ENCODE data around the gene FOSB.

FOSB gene

GRCh38 chr19:45484273-45484945, 16.6 kb downstream of the FOSB start:
- DNase-seq (ENCODE audit: low read depth, low spot score) = no peak

- DNase-seq (ENCODE audit: low read depth, low spot score) = no peak
Observed at GRCh38 chr19:45485305-45486077, 17.7 kb downstream of the FOSB start.

- DNase-seq (ENCODE audit: low read depth, low spot score) = no peak
Observed at GRCh38 chr19:45488708-45489107, 20.9 kb downstream of the FOSB start.

- no peak for DNase-seq (ENCODE audit: low read depth, low spot score)
Observed at GRCh38 chr19:45489216-45489855, 21.5 kb downstream of the FOSB start.

GRCh38 chr19:45492137-45492626, 24.4 kb downstream of the FOSB start:
- no peak for DNase-seq (ENCODE audit: low read depth, low spot score)

GRCh38 chr19:45492627-45493470, 25.1 kb downstream of the FOSB start:
- no peak for DNase-seq (ENCODE audit: low read depth, low spot score)

GRCh38 chr19:45494261-45494916, 26.6 kb downstream of the FOSB start:
- no peak for DNase-seq (ENCODE audit: low read depth, low spot score)

GRCh38 chr19:45495178-45495577, 27.4 kb downstream of the FOSB start:
- no peak for DNase-seq (ENCODE audit: low read depth, low spot score)

- no peak for DNase-seq (ENCODE audit: low read depth, low spot score)
Observed at GRCh38 chr19:45496349-45496953, 28.7 kb downstream of the FOSB start.

- no peak for DNase-seq (ENCODE audit: low read depth, low spot score)
Observed at GRCh38 chr19:45497791-45498190, 30.0 kb downstream of the FOSB start.

GRCh38 chr19:45498411-45499195, 30.8 kb downstream of the FOSB start, which contains the start of gene PPM1N:
Gene PPM1N, plus strand, starts transcription at chr19:45498443. Its CDS starts 30 bp downstream, at chr19:45498473.
- DNase-seq (ENCODE audit: low read depth, low spot score) = no peak

GRCh38 chr19:45499196-45500180, 31.7 kb downstream of the FOSB start:
- peak; percentile 95 for DNase-seq (ENCODE audit: low read depth, low spot score)

GRCh38 chr19:45500918-45501729, 33.3 kb downstream of the FOSB start:
- no peak for DNase-seq (ENCODE audit: low read depth, low spot score)

- DNase-seq (ENCODE audit: low read depth, low spot score) = no peak
Observed at GRCh38 chr19:45501730-45502014, 33.9 kb downstream of the FOSB start.

GRCh38 chr19:45502111-45502510, 34.3 kb downstream of the FOSB start:
- no peak for DNase-seq (ENCODE audit: low read depth, low spot score)

- DNase-seq (ENCODE audit: low read depth, low spot score) = no peak
Observed at GRCh38 chr19:45503909-45504308, 36.1 kb downstream of the FOSB start.

- DNase-seq (ENCODE audit: low read depth, low spot score) = no peak
Observed at GRCh38 chr19:45505151-45505995, 37.6 kb downstream of the FOSB start.
